GM23338 (cell line): Measurements from ENCODE around the gene PSMD12. TPM values are rescaled to one million over a fixed set of nuclear protein-coding genes. Genes with fewer than 3 reads are reported as not detected.
"Not testable (repeated sequence)": the region's sequence is repeated elsewhere in the genome, so short reads cannot be mapped to it uniquely, and the experiment has no call there.

Experiments
- ATAC-seq: fragments of 200-7000 bp; cut with Tn5 transposase; 3 replicates; pipeline ENCODE4 v1.9.1; 2020
- DNase-seq: peaks from one replicate; pipeline ENCODE4 v3.0.0-alpha.2; 2015; ENCODE audit warnings: low spot score
- H2AFZ ChIP-seq: fragments of 200-600 bp; sonication (generic); 2 replicates; pipeline ENCODE4 v1.8.0; 2016; ENCODE audit warnings: antibody characterized with exemption, mild to moderate bottlenecking, moderate library complexity
- H3F3A ChIP-seq: fragments of 200-600 bp; sonication (generic); replicated peaks from 2 replicates; pipeline ENCODE4 v1.8.0; 2017; ENCODE audit warnings: antibody characterized with exemption, mixed run types, low read depth
- H3K27ac ChIP-seq: fragments of 200-600 bp; sonication (generic); 2 replicates; pipeline ENCODE4 v1.6.1; 2016; ENCODE audit warnings: low read depth
- H3K27me3 ChIP-seq: fragments of 200-600 bp; sonication (generic); 2 replicates; pipeline ENCODE4 v1.8.0; 2016; ENCODE audit warnings: mild to moderate bottlenecking, mixed run types, moderate library complexity; ENCODE audit not compliant: insufficient read depth
- H3K36me3 ChIP-seq: fragments of 200-600 bp; sonication (generic); 2 replicates; pipeline ENCODE4 v1.8.0; 2016; ENCODE audit warnings: mild to moderate bottlenecking; ENCODE audit not compliant: insufficient read depth
- H3K4me1 ChIP-seq: fragments of 200-600 bp; sonication (generic); 2 replicates; pipeline ENCODE4 v1.8.0; 2016; ENCODE audit warnings: mild to moderate bottlenecking, moderate library complexity; ENCODE audit not compliant: insufficient read depth
- H3K4me2 ChIP-seq: fragments of 200-600 bp; sonication (generic); 2 replicates; pipeline ENCODE4 v1.7.1; 2017; ENCODE audit warnings: mixed run types
- H3K4me3 ChIP-seq: fragments of 200-600 bp; sonication (generic); 2 replicates; pipeline ENCODE4 v1.6.1; 2016; ENCODE audit warnings: mixed run types
- H3K79me2 ChIP-seq: fragments of 200-600 bp; sonication (generic); replicated peaks from 2 replicates; pipeline ENCODE4 v1.8.0; 2017; ENCODE audit warnings: mild to moderate bottlenecking; ENCODE audit not compliant: insufficient read depth
- H3K9me2 ChIP-seq: fragments of 200-600 bp; sonication (generic); 2 replicates; pipeline ENCODE4 v1.8.0; 2017; ENCODE audit not compliant: insufficient read depth
- H4K20me1 ChIP-seq: fragments of 200-600 bp; sonication (generic); replicated peaks from 2 replicates; pipeline ENCODE4 v1.8.0; 2017; ENCODE audit warnings: mild to moderate bottlenecking; ENCODE audit not compliant: insufficient read depth
- H3K27ac Mint-ChIP-seq: 2 replicates; pipeline ENCODE4 v1.8.0; 2020; ENCODE audit warnings: inconsistent platforms, mild to moderate bottlenecking, moderate library complexity, mixed read lengths
- H3K27me3 Mint-ChIP-seq: 3 replicates; pipeline ENCODE4 v1.8.0; 2022; ENCODE audit warnings: low read depth, mild to moderate bottlenecking, moderate library complexity, mixed read lengths, inconsistent platforms; ENCODE audit not compliant: insufficient read depth, poor library complexity
- H3K36me3 Mint-ChIP-seq: 3 replicates; pipeline ENCODE4 v1.8.0; 2021; ENCODE audit warnings: low read depth, mild to moderate bottlenecking, inconsistent platforms, moderate library complexity, mixed read lengths
- H3K4me1 Mint-ChIP-seq: 3 replicates; pipeline ENCODE4 v1.8.0; 2020; ENCODE audit warnings: mild to moderate bottlenecking, inconsistent platforms, mixed read lengths
- H3K4me3 Mint-ChIP-seq: 3 replicates; pipeline ENCODE4 v1.8.0; 2021; ENCODE audit warnings: moderate library complexity, mild to moderate bottlenecking, inconsistent platforms, mixed read lengths
- H3K9me3 Mint-ChIP-seq: 3 replicates; pipeline ENCODE4 v1.8.0; 2020; ENCODE audit warnings: moderate library complexity, mild to moderate bottlenecking, inconsistent platforms, mixed read lengths
- CREB1 ChIP-seq: fragments of 250-450 bp; sonication (Bioruptor Pico); IDR thresholded peaks from 2 replicates; pipeline ENCODE4 v1.5.0; 2020; ENCODE audit warnings: low read depth, mild to moderate bottlenecking, moderate library complexity
- EZH2 ChIP-seq: fragments of 200-600 bp; sonication (generic); IDR thresholded peaks from one replicate; pipeline ENCODE4 v1.8.0; 2017; ENCODE audit warnings: antibody characterized with exemption, mild to moderate bottlenecking, low read depth; ENCODE audit not compliant: unreplicated experiment
- EZH2phosphoT487 ChIP-seq: fragments of 200-600 bp; sonication (generic); IDR thresholded peaks from one replicate; pipeline ENCODE4 v1.8.1; 2018; ENCODE audit warnings: antibody characterized with exemption; ENCODE audit not compliant: unreplicated experiment
- JUNB ChIP-seq: IDR thresholded peaks from one replicate; pipeline ENCODE4 v1.6.1; 2016; ENCODE audit warnings: antibody characterized with exemption; ENCODE audit not compliant: unreplicated experiment
- NANOG ChIP-seq: IDR thresholded peaks from 2 replicates; pipeline ENCODE4 v1.6.1; 2016; ENCODE audit warnings: antibody characterized with exemption, borderline replicate concordance
- POLR2AphosphoS5 ChIP-seq: IDR thresholded peaks from 2 replicates; pipeline ENCODE4 v1.6.1; 2016; ENCODE audit warnings: antibody characterized with exemption, low read depth
- ZNF331 ChIP-seq: fragments of 250-450 bp; sonication (Bioruptor Pico); IDR thresholded peaks from 2 replicates; pipeline ENCODE4 v1.5.0; 2020; ENCODE audit warnings: low read depth, mild to moderate bottlenecking, moderate library complexity
- polyA plus RNA-seq: library from polyadenylated mRNA; unstranded; fragments of >200 nt; fragmentation: Nextera tagmentation; extraction: Ambion mirVana; gene quantifications from 2 replicates; pipeline ENCODE4 v1.2.1, GENCODE V29; 2016
- total RNA-seq: library from RNA; depleted of rRNA; stranded (reverse); fragments of >200 nt; shearing (Covaris generic); gene quantifications from 2 replicates; pipeline ENCODE4 v1.2.3, GENCODE V29; 2014
- TF ChIP-seq, protein P1 (sequence below), 2 experiments: fragments of 200-600 bp in 1 of 2; sonication (generic) in 1 of 2; conservative IDR thresholded peaks; 2 replicates each; pipeline versions ENCODE4 v1.5.1 to v1.6.1; 2016 to 2017; ENCODE audit warnings: antibody characterized with exemption in 2 of 2, low read depth in 2 of 2, mild to moderate bottlenecking in 2 of 2, moderate library complexity in 1 of 2
- TF ChIP-seq, protein P2 (sequence below): IDR thresholded peaks from one replicate; pipeline ENCODE4 v1.6.1; 2018; ENCODE audit warnings: antibody characterized with exemption; ENCODE audit not compliant: unreplicated experiment

The PSMD12 gene
- total and polyA plus RNA-seq, 2 experiments from 2014 or later = 73.7 to 146 TPM

DNA sequence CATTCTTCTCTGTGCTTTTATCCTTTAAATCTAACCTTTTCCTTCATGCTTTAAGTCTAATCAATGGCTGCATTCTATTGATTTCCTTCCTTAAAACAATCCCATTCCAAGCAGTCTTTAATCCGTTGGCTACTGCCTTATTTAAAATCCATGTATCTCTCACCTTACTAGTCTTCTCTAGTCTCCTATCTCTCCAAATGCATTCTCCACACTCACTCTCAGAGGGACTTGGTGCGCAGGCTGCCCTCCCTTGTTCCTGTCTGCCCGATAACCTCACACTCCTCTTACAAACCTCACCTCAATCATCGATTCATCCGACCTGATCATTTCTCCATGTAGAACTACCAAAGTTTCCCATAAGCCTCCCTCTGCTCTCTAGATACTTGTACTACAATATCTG is 23.1 kb downstream of the PSMD12 start (continued):
- no peak for TF ChIP-seq NANOG
- TF ChIP-seq EZH2phosphoT487 = no peak
- no peak for TF ChIP-seq POLR2AphosphoS5
- no peak for TF ChIP-seq ZNF331 (CRISPR knock-in tag)

DNA sequence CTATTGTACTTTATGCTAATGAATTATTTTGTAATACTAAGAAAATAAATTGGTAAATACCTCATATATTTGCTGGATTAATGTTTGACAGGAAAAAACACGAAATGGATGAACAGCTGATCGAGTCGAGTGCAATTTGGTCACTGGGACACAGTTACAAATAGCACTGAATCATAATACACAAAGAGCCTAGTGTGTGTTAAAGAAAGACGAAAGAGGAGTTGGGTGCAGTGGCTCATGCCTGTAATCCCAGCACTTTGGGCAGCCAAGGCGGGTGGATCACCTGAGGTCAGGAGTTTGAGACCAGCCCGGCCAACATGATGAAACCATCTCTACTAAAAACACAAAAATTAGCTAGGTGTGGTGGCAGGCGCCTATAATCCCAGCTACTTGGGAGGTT is 28.0 kb downstream of the PSMD12 start:
- H3K4me1 ChIP-seq, H3F3A ChIP-seq, H3K4me3 ChIP-seq, H3K9me3 Mint-ChIP-seq, H3K4me2 ChIP-seq, H3K4me3 Mint-ChIP-seq, H3K27me3 Mint-ChIP-seq, DNase-seq, H4K20me1 ChIP-seq, H3K9me2 ChIP-seq, H3K27me3 ChIP-seq, H3K79me2 ChIP-seq, ATAC-seq, H3K4me1 Mint-ChIP-seq, H2AFZ ChIP-seq: not testable (repeated sequence)
- H3K27ac ChIP-seq = peak overlapping the region; percentile 37; the same call in 1 of the 2 replicates
- peak overlapping the region; percentile 23; the same call in 1 of the 2 replicates for H3K27ac Mint-ChIP-seq
- peaks cover 43% of the 10 kb centered on the region for H3K36me3 Mint-ChIP-seq
- H3K36me3 ChIP-seq = peaks cover 13% of the 10 kb centered on the region

DNA sequence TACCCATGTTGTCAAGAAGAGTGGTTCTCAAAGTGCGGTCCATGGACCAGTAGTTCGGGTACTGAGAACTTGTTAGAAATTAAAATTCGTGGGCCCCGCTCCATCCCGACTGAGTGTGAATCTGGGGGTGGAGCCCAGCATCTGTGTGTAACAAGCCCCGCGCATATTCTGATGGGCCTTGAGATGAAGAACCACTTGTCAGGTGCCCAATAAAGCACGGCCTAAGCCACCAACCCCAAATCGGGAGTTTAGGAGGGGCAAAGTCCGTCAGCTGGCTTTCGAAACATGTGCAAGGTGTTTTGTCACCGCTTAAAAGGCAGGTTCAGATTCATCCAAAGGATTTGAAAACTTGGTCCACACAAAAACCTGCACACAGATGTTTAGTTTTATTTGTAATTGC is 29.5 kb downstream of the PSMD12 start:
- Histone ChIP-seq H3K4me1 (no peaks in the 10 kb centered on the region), H3K4me3 (no peak overlapping the region), H3K27ac (no peak overlapping the region), H3K27me3 (no peaks in the 10 kb centered on the region), H2AFZ (no peak overlapping the region), H3K4me2 (no peak overlapping the region), H3K79me2 (no peaks in the 10 kb centered on the region), H3F3A (no peaks in the 10 kb centered on the region), H3K9me2 (0 out of 2 replicates have a peak, but pooled peaks cover 4% of the 10 kb centered on the region), H3K36me3 (peaks cover 13% of the 10 kb centered on the region), H4K20me1 (no peaks in the 10 kb centered on the region)
- H3K4me3 Mint-ChIP-seq = no peak overlapping the region
- H3K9me3 Mint-ChIP-seq = no peaks in the 10 kb centered on the region; the same call in 2 of the 3 replicates
- DNase-seq = no peak
- H3K4me1 Mint-ChIP-seq = no peaks in the 10 kb centered on the region; the same call in 2 of the 3 replicates
- no peak for ATAC-seq
- peaks cover 29% of the 10 kb centered on the region for H3K36me3 Mint-ChIP-seq
- peaks cover 9% of the 10 kb centered on the region for H3K27me3 Mint-ChIP-seq
- no peak overlapping the region for H3K27ac Mint-ChIP-seq
- TF ChIP-seq JUNB = no peak
- TF ChIP-seq EZH2 = no peak
- TF ChIP-seq POLR2AphosphoS5 = no peak
- TF ChIP-seq CREB1 (CRISPR knock-in tag) = no peak
- TF ChIP-seq NANOG = no peak
- no peak for TF ChIP-seq ZNF331 (CRISPR knock-in tag)
- TF ChIP-seq, protein P1, sequence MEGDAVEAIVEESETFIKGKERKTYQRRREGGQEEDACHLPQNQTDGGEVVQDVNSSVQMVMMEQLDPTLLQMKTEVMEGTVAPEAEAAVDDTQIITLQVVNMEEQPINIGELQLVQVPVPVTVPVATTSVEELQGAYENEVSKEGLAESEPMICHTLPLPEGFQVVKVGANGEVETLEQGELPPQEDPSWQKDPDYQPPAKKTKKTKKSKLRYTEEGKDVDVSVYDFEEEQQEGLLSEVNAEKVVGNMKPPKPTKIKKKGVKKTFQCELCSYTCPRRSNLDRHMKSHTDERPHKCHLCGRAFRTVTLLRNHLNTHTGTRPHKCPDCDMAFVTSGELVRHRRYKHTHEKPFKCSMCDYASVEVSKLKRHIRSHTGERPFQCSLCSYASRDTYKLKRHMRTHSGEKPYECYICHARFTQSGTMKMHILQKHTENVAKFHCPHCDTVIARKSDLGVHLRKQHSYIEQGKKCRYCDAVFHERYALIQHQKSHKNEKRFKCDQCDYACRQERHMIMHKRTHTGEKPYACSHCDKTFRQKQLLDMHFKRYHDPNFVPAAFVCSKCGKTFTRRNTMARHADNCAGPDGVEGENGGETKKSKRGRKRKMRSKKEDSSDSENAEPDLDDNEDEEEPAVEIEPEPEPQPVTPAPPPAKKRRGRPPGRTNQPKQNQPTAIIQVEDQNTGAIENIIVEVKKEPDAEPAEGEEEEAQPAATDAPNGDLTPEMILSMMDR (conservative IDR thresholded peaks at IDR 0.05; ENCODE audit: low read depth in 2 of 2) = no peak
- TF ChIP-seq, protein P2, sequence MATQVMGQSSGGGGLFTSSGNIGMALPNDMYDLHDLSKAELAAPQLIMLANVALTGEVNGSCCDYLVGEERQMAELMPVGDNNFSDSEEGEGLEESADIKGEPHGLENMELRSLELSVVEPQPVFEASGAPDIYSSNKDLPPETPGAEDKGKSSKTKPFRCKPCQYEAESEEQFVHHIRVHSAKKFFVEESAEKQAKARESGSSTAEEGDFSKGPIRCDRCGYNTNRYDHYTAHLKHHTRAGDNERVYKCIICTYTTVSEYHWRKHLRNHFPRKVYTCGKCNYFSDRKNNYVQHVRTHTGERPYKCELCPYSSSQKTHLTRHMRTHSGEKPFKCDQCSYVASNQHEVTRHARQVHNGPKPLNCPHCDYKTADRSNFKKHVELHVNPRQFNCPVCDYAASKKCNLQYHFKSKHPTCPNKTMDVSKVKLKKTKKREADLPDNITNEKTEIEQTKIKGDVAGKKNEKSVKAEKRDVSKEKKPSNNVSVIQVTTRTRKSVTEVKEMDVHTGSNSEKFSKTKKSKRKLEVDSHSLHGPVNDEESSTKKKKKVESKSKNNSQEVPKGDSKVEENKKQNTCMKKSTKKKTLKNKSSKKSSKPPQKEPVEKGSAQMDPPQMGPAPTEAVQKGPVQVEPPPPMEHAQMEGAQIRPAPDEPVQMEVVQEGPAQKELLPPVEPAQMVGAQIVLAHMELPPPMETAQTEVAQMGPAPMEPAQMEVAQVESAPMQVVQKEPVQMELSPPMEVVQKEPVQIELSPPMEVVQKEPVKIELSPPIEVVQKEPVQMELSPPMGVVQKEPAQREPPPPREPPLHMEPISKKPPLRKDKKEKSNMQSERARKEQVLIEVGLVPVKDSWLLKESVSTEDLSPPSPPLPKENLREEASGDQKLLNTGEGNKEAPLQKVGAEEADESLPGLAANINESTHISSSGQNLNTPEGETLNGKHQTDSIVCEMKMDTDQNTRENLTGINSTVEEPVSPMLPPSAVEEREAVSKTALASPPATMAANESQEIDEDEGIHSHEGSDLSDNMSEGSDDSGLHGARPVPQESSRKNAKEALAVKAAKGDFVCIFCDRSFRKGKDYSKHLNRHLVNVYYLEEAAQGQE = no peak
